Stimulated activated CD8-positive, alpha-beta memory T cell treated with anti-CD3 and anti-CD28 coated beads, Interleukin-7, amount 100 ng/mL, for 4 hours (primary cell): ENCODE results near the gene MN1.

Source experiments
- DNase-seq, 2 donors: peaks; one replicate each; pipeline ENCODE4 v3.0.0-alpha.2; 2020; ENCODE audit warnings: low read depth in 2 of 2

MN1 gene

GRCh38 chr22:27716074-27716473 lies 85.5 kb downstream of the MN1 start:
- DNase-seq = no peak

GRCh38 chr22:27715106-27715505 lies 86.5 kb downstream of the MN1 start:
- no peak for DNase-seq

GRCh38 chr22:27714068-27714467 lies 87.5 kb downstream of the MN1 start:
- no peak for DNase-seq

- DNase-seq = no peak
These were observed 88.1 kb downstream of the MN1 start for GRCh38 chr22:27713461-27713860.

GRCh38 chr22:27711756-27712155 lies 89.8 kb downstream of the MN1 start:
- DNase-seq = no peak

- no peak for DNase-seq
These were observed 90.5 kb downstream of the MN1 start for GRCh38 chr22:27711012-27711411.

- no peak for DNase-seq
These were observed 91.5 kb downstream of the MN1 start for GRCh38 chr22:27709919-27710675.

GRCh38 chr22:27706489-27706888 lies 95.1 kb downstream of the MN1 start:
- no peak for DNase-seq

- DNase-seq = no peak
These were observed 96.0 kb downstream of the MN1 start for GRCh38 chr22:27705408-27706080.

GRCh38 chr22:27704581-27704980 lies 97.0 kb downstream of the MN1 start:
- no peak for DNase-seq

GRCh38 chr22:27699383-27700019 lies 102.1 kb downstream of the MN1 start:
- no peak for DNase-seq

- no peak for DNase-seq
These were observed 102.7 kb downstream of the MN1 start for GRCh38 chr22:27698813-27699212.
